GM10266 (cell line): Measurements from ENCODE around the gene IBSP.

ENCODE experiments used
- DNase-seq: peaks from one replicate; pipeline ENCODE4 v3.0.0; 2012; ENCODE audit errors: extremely low spot score
- TF ChIP-seq, protein P1 (sequence below): IDR thresholded peaks from 2 replicates; pipeline ENCODE4 v1.5.1; 2012; ENCODE audit warnings: mild to moderate bottlenecking, low read depth; ENCODE audit not compliant: control insufficient read depth, insufficient read depth; ENCODE audit errors: missing control alignments

Gene IBSP

DNA sequence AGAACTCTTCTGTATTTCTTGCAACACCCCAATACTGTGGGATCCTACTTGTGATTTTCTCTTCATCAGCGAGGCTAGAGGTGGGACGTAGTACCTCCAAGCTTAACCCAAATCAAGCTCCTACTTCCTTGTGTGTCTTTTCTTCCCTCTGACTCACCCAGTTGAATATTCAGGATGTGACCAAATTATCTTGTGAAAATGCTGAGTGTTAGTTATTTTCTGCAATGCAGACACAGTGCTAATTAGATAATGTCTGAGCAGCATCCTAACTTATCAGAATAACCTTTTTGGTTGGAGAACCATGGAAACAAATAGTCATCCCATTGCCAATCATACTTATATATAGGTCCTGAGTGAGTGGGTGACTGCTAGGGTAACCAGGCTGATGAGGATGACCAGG, 35.8 kb downstream of the IBSP start:
- TF ChIP-seq, protein P1, sequence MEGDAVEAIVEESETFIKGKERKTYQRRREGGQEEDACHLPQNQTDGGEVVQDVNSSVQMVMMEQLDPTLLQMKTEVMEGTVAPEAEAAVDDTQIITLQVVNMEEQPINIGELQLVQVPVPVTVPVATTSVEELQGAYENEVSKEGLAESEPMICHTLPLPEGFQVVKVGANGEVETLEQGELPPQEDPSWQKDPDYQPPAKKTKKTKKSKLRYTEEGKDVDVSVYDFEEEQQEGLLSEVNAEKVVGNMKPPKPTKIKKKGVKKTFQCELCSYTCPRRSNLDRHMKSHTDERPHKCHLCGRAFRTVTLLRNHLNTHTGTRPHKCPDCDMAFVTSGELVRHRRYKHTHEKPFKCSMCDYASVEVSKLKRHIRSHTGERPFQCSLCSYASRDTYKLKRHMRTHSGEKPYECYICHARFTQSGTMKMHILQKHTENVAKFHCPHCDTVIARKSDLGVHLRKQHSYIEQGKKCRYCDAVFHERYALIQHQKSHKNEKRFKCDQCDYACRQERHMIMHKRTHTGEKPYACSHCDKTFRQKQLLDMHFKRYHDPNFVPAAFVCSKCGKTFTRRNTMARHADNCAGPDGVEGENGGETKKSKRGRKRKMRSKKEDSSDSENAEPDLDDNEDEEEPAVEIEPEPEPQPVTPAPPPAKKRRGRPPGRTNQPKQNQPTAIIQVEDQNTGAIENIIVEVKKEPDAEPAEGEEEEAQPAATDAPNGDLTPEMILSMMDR: no peak
- no peak for DNase-seq

DNA sequence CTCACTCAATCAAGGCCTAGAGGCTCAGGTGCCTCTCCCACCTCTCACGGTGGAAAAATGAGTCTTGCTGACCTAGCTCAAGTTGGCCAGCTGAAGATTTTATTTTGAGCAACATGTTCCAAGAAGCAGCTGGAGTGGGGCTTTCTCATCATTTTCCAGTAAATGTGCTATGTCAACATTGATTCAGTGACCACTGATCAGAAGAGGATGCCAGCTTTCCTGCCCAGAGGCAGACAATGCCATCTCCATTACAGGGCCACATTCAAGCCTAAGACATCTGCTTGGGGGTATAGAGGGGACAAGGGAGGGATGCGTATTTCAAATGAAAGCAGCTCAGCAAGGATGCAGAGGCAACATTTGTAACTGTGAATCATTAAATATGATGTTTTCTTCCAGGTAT, 36.4 kb downstream of the IBSP start:
- TF ChIP-seq, protein P1: no peak
- no peak for DNase-seq

DNA sequence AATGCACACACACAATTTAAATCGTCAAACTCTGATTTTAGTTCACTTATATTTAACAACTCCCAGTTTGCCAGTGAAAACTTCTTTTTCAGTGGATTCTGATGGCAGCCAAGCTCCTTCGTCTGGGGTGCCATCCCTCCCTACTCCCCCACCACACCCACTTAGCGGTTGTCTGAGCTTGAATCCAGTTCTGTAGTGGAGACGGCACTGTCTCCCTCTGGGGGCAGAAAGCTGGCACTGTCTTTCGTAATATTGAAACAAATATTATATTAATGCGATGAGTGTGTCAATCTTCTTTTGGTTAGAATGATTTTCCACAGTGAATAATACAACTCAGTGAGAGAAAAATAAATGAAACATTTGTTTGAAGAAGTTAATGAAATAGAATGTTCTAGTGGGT, 38.9 kb downstream of the IBSP start:
- no peak for DNase-seq

DNA sequence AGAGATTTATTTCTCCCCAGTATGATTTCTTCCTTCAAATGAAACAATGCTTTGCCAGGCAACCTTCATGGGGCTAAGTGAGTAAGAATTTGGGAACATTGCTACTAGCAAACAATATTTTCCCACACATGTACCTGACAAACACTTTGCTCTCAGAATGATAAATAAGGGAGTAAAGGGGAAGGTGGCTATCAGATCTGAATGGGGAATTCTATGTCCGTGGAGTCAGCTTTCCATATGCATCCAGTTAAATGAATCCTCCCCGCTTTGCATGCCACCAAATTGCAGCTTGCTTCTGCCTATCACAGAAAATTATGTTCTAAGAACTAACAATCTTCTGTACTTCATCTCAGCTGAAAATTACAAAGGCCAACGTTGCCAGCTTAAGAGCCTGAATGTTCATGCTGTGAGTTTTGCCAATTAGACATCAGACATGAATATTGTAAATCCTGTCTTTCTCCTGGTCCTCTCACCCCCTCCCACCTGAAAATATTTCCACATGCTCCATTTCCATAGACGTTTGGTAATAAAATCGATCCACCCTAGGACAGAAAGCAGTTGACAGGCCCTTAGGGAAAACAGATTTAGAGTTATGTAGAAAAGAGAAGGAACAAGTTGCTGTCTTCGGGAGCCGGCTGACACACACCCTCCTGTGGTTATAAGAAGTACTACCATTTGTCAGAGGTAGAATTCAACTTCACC, 39.7 kb downstream of the IBSP start:
- DNase-seq: peak; percentile 38
- TF ChIP-seq, protein P1: peak; percentile 48

More for the DNA sequence above, 38.9 kb downstream of the IBSP start:
- TF ChIP-seq, protein P1: no peak

DNA sequence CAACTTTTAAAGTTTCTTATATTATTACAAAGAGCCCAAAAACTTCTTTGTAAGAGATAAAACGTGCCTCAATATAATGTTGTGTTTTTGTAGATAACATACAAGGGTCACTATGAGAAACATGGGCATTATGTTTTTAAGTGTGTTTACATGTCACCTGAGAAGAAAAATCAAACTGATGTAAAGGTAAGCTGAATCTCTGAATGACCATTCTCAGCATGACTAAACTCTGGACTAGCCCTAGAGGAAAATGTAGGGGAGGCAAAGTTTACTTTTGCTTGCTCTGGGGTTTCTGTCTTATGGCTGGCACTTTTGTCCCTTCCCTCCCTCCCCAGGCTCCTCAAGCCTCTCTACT, 40.2 kb downstream of the IBSP start:
- TF ChIP-seq, protein P1: no peak
- no peak for DNase-seq

DNA sequence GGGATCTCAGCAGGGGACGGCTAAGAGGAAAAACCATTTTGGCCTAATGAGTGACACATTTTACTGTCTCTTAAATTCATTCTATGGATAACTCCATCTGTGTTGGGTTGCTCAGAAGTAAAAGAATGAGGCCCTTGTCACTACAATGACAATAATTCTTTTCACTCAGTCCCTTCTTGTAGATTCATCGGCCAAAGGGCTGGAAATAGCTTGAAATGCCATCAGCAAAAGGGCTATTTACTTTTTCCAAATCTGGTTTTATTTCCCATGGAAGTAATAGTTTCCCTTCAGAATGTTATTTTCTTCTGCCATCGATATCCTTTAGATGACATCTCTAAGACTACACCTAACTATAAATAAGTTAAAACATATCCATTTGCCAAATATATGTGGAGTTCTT, 40.8 kb downstream of the IBSP start:
- TF ChIP-seq, protein P1: no peak
- no peak for DNase-seq

DNA sequence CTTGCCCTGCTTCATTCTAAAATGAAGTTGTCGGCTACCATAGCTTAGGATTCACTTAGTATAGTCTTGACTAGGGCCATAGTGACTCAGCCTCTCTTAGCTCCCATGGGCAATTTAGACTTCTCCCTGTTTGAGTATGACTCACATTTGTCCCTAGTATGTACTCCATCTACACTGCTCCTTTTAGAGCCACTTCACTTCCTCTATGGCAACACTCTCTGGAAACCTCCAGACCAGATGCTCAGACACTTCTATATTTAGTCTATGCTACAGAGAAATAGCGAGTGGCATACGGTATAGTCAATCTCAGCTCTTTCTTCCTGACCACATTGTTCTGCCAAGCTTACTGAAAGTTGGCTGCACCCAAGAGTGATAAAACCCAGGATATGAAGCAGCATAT, 44.6 kb downstream of the IBSP start:
- DNase-seq: no peak
- TF ChIP-seq, protein P1: no peak
